Measurements from ENCODE around the gene DTWD1.
"Not testable (repeated sequence)": the region's sequence is repeated elsewhere in the genome, so short reads cannot be mapped to it uniquely, and the experiment has no call there.

The DTWD1 gene, protein sequence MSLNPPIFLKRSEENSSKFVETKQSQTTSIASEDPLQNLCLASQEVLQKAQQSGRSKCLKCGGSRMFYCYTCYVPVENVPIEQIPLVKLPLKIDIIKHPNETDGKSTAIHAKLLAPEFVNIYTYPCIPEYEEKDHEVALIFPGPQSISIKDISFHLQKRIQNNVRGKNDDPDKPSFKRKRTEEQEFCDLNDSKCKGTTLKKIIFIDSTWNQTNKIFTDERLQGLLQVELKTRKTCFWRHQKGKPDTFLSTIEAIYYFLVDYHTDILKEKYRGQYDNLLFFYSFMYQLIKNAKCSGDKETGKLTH

DNA sequence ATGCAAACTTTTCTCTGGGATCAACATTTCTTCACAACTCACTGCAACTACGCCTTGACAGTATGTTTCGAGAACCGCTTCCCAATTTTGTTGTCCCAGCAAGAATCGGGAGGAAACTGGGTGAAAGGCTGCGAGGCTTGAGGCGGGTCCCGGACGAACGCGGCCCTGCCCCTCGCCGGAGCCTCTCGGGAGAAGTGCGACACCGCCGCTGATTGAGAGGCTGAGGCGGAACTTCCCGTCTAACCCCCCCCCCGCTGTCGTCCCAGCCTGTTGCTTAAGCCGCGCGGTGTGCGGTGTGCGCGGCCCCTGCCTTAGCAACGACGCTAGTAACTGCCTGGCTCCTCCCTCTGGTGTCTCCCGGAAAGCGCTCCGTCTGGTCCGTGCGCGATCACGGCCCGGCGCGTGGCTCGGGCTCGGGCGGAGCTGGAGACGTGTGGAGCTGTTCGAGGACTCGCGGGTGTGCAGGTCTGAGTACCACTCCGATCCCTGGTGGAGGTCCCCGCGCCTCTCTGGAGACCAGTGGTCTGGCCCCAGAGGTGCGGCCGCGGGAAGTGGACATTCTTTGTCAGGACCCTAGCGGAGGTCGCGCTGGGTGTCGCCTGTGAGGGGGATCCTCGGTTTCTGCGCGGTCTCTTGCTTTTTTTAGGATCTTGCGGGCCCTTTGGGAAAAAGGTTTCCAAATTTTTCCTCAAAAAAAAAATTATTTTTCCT lies at the start of gene DTWD1, which contains the start of gene FAM227B:
Gene DTWD1, plus strand, starts transcription at position 391 of the 711 bp plus-strand sequence. CDS start 4,120 bp downstream, outside the sequence.
Gene FAM227B, minus strand, starts transcription at position 161 of the 711 bp plus-strand sequence. CDS start 5,647 bp downstream, outside the sequence.
- TF ChIP-seq FOXA1 (IDR thresholded peaks at IDR 0.05) (no peak), ZNF384 (IDR thresholded peaks at IDR 0.05) (no peak), CTBP1 (IDR thresholded peaks at IDR 0.05; ENCODE audit: borderline replicate concordance) (0 out of 2 replicates have a peak, but pooled peaks have one; percentile 48), TARDBP (IDR thresholded peaks at IDR 0.05) (peak; percentile 77), L3MBTL2 (conservative IDR thresholded peaks at IDR 0.05) (peak; percentile 92), FOXK2 (IDR thresholded peaks at IDR 0.05) (no peak)
- TF ChIP-seq, protein P1, sequence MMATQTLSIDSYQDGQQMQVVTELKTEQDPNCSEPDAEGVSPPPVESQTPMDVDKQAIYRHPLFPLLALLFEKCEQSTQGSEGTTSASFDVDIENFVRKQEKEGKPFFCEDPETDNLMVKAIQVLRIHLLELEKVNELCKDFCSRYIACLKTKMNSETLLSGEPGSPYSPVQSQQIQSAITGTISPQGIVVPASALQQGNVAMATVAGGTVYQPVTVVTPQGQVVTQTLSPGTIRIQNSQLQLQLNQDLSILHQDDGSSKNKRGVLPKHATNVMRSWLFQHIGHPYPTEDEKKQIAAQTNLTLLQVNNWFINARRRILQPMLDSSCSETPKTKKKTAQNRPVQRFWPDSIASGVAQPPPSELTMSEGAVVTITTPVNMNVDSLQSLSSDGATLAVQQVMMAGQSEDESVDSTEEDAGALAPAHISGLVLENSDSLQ (IDR thresholded peaks at IDR 0.05), result peak; percentile 72
- DNase-seq (ENCODE audit: extremely low spot score), result peak; percentile 79
- ChIA-PET CTCF (no interaction called here), POLR2A (interaction anchor here (1.0 kb wide), 1 partner anchor 10 kb away, joined by 4 read pairs; no protein-coding TSS in a partner anchor)

DNA sequence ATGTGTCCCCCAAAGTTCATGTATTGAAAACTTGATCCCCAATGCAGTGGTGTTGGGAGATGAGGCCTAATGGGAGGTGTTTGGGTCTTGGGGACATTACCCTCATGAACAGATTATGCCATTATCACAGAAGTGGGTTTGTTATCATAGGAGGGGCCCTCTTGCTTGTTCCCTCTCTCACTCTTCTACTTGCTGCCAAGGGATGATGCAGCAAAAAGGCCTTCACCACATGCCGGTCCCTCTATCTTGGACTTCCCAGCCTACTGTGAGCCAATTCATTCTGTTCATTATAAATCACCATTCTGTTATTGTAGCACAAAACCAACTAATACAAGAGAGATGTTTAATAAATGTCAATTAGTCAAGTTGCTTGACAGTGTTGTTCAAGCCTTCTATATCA lies 47.4 kb upstream of the DTWD1 start:
- CTCF ChIA-PET, result no interaction called here
- DNase-seq (ENCODE audit: extremely low spot score), result no peak
- POLR2A ChIA-PET, result no interaction called here
- TF ChIP-seq CTBP1 (IDR thresholded peaks at IDR 0.05; ENCODE audit: borderline replicate concordance) (no peak), FOXM1 (IDR thresholded peaks at IDR 0.05; ENCODE audit: borderline replicate concordance) (no peak), BHLHE40 (IDR thresholded peaks at IDR 0.05; ENCODE audit: borderline replicate concordance) (no peak), LEF1 (IDR thresholded peaks at IDR 0.05; ENCODE audit: borderline replicate concordance) (no peak), ARNT (IDR thresholded peaks at IDR 0.05) (no peak), SP1 (IDR thresholded peaks at IDR 0.05) (no peak), FOXK2 (IDR thresholded peaks at IDR 0.05) (no peak), HDGF (IDR thresholded peaks at IDR 0.05; ENCODE audit: borderline replicate concordance) (no peak), ZNF384 (IDR thresholded peaks at IDR 0.05) (no peak), FOXA1 (IDR thresholded peaks at IDR 0.05) (no peak), L3MBTL2 (conservative IDR thresholded peaks at IDR 0.05) (no peak), SUZ12 (IDR thresholded peaks at IDR 0.05) (no peak), TARDBP (IDR thresholded peaks at IDR 0.05) (no peak), NFRKB (IDR thresholded peaks at IDR 0.05) (no peak), ELF4 (IDR thresholded peaks at IDR 0.05) (no peak)
- TF ChIP-seq, protein P1 (IDR thresholded peaks at IDR 0.05), result no peak

DNA sequence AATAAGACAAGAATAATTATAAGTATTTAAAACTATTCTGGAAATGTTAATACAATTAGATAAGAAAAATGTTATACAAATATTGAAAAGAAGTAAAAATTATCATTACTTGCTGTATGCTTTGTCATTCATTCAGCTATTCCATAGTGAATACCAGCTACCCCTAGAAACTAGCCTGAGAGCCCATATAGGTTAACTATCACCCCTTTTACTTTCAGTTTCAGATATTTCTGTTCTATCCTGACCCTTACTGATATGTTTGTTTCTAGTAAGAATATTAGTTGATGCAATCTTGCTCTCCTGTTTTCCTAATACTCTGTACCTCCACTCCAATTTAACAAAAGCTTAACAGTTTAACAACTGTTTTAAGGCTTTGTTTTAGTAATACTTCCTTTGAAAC lies 31.8 kb upstream of the DTWD1 start:
- POLR2A ChIA-PET, result no interaction called here
- CTCF ChIA-PET, result no interaction called here
- TF ChIP-seq FOXA1 (IDR thresholded peaks at IDR 0.05) (no peak), FOXK2 (IDR thresholded peaks at IDR 0.05) (no peak), HDGF (IDR thresholded peaks at IDR 0.05; ENCODE audit: borderline replicate concordance) (no peak), TARDBP (IDR thresholded peaks at IDR 0.05) (no peak), L3MBTL2 (conservative IDR thresholded peaks at IDR 0.05) (no peak), ELF4 (IDR thresholded peaks at IDR 0.05) (no peak), CTBP1 (IDR thresholded peaks at IDR 0.05; ENCODE audit: borderline replicate concordance) (no peak), ZNF384 (IDR thresholded peaks at IDR 0.05) (no peak), LEF1 (IDR thresholded peaks at IDR 0.05; ENCODE audit: borderline replicate concordance) (no peak), ARNT (IDR thresholded peaks at IDR 0.05) (no peak), FOXM1 (IDR thresholded peaks at IDR 0.05; ENCODE audit: borderline replicate concordance) (no peak), SP1 (IDR thresholded peaks at IDR 0.05) (no peak), NFRKB (IDR thresholded peaks at IDR 0.05) (no peak), SUZ12 (IDR thresholded peaks at IDR 0.05) (no peak), BHLHE40 (IDR thresholded peaks at IDR 0.05; ENCODE audit: borderline replicate concordance) (no peak)
- TF ChIP-seq, protein P1 (IDR thresholded peaks at IDR 0.05), result no peak
- DNase-seq (ENCODE audit: extremely low spot score), result no peak

DNA sequence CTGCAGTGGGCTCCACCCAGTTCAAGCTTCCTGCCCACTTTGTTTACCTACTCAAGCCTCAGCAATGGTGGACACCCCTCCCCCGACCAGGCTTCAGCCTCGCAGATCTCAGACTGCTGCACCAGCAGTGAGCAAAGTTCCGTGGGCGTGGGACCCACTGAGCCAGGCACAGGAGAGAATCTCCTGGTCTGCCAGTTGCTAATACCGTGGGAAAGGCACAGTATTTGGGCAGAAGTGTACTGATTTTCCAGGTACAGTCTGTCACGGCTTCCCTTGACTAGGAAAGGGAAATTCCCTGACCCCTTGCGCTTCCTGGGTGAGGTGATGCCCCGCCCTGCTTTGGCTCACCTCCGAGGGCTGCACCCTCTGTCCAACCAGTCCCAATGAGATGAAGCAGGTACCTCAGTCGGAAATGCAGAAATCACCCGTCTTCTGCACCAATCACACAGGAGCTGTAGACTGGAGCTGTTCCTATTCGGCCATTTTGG lies 28.0 kb upstream of the DTWD1 start:
- CTCF ChIA-PET; POLR2A ChIA-PET; DNase-seq (ENCODE audit: extremely low spot score): not testable (repeated sequence)

DNA sequence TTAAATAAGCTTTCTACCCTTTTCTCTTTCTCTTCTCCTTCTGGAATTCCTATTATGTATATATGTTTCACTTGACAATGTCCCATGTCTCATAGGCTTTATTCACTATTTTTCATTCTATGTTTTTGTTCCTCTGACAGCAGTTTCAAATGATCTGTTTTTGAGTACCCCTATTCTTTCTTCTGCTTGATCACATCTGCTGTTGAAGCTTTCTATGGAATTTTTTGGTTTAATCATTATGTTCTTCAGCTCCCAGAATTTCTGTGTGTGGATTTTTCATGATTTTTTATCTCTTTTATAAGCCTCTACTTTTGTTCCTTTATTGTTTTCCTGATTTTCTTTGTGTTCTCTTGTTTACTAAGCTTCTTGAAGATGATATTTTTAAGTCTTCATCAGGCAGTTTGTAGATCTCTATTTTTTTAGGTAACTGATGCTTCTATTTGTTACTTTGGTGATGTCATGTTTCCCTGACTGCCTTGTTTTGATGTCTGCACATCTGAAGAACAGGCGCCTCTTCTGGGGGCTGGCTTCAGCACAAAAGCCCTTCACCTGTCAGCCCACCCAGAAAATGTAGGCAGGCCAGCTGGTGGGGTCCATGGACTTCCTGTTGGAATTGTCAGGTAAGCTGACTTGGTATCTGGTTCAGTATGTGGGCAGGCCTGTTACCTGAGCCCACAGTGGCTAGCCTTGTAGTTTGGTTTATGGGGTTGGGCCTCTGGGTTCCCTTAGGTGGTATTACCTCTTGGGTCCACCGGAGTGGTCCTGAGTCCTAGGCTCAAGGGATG lies 16.0 kb upstream of the DTWD1 start:
- CTCF ChIA-PET, result no interaction called here
- TF ChIP-seq, protein P1 (IDR thresholded peaks at IDR 0.05), result no peak
- TF ChIP-seq ELF4 (IDR thresholded peaks at IDR 0.05), result no peak
- TF ChIP-seq SUZ12 (IDR thresholded peaks at IDR 0.05), result no peak
- no peak for TF ChIP-seq ZNF384 (IDR thresholded peaks at IDR 0.05)
- TF ChIP-seq NFRKB (IDR thresholded peaks at IDR 0.05), result no peak
- TF ChIP-seq L3MBTL2 (conservative IDR thresholded peaks at IDR 0.05), result no peak
- TF ChIP-seq ARNT (IDR thresholded peaks at IDR 0.05), result no peak
- no peak for TF ChIP-seq FOXA1 (IDR thresholded peaks at IDR 0.05)
- TF ChIP-seq CTBP1 (IDR thresholded peaks at IDR 0.05; ENCODE audit: borderline replicate concordance), result no peak
- no peak for TF ChIP-seq HDGF (IDR thresholded peaks at IDR 0.05; ENCODE audit: borderline replicate concordance)
- no peak for TF ChIP-seq SP1 (IDR thresholded peaks at IDR 0.05)
- TF ChIP-seq BHLHE40 (IDR thresholded peaks at IDR 0.05; ENCODE audit: borderline replicate concordance), result no peak
- DNase-seq (ENCODE audit: extremely low spot score), result no peak
- POLR2A ChIA-PET, result no interaction called here
